H1 (cell line): Measurements from ENCODE around the gene ITPK1. TPM values are rescaled to one million over a fixed set of nuclear protein-coding genes. Genes with fewer than 3 reads are reported as not detected.

ENCODE experiments used
- CTCF ChIA-PET: fragments of 300-600 bp; sonication (Branson Sonifier 250); formaldehyde crosslinking; loops from one replicate; lab custom pipeline; 2021; ENCODE audit not compliant: partially characterized antibody; lab: Charles Lee
- POLR2A ChIA-PET: fragments of 300-600 bp; sonication (Branson Sonifier 250); formaldehyde crosslinking; loops from one replicate; lab custom pipeline; 2021; ENCODE audit warnings: inconsistent platforms; ENCODE audit not compliant: partially characterized antibody; lab: Charles Lee
- DNase-seq, 2 experiments: peaks; one replicate each; pipeline versions ENCODE4 v3.0.0 to v3.0.0-alpha.2; 2010 to 2022; ENCODE audit warnings: low spot score in 2 of 2, low read depth in 1 of 2, mixed read lengths in 1 of 2
- FAIRE-seq: peaks from 2 replicates; lab custom pipeline; 2011; peaks lifted over from hg19 to GRCh38; lab: Jason Lieb, UNC
- H2AFZ ChIP-seq: 2 replicates; pipeline ENCODE4 v1.8.1; 2012; ENCODE audit warnings: low read length, inconsistent platforms
- H2AK5ac ChIP-seq: 2 replicates; pipeline ENCODE4 v1.6.1; 2013; ENCODE audit warnings: low read depth, low read length
- H2BK120ac ChIP-seq: replicated peaks from 2 replicates; pipeline ENCODE3; 2013; ENCODE audit warnings: low read depth, low read length, inconsistent platforms
- H2BK12ac ChIP-seq: 2 replicates; pipeline ENCODE4 v1.6.1; 2013; ENCODE audit warnings: low read depth, low read length
- H2BK15ac ChIP-seq: 2 replicates; pipeline ENCODE4 v1.6.1; 2013; ENCODE audit warnings: low read length
- H2BK20ac ChIP-seq: 2 replicates; pipeline ENCODE4 v1.6.1; 2013; ENCODE audit warnings: low read length
- H2BK5ac ChIP-seq: 2 replicates; pipeline ENCODE4 v1.6.1; 2013; ENCODE audit warnings: low read depth, low read length
- H3K14ac ChIP-seq: 2 replicates; pipeline ENCODE4 v1.6.1; 2013; ENCODE audit warnings: inconsistent platforms; ENCODE audit not compliant: insufficient read length
- H3K18ac ChIP-seq: 2 replicates; pipeline ENCODE4 v1.6.1; 2013; ENCODE audit warnings: low read length; ENCODE audit errors: extremely low read depth
- H3K23ac ChIP-seq: 2 replicates; pipeline ENCODE4 v1.6.1; 2013; ENCODE audit warnings: inconsistent platforms; ENCODE audit not compliant: insufficient read length
- H3K23me2 ChIP-seq: 2 replicates; pipeline ENCODE4 v1.6.1; 2013; ENCODE audit warnings: low read depth, low read length
- H3K27ac ChIP-seq: 2 replicates; pipeline ENCODE4 v1.6.1; 2011; ENCODE audit warnings: low read depth, low read length, inconsistent platforms
- H3K27me3 ChIP-seq, 4 experiments: replicated peaks in 1 of 4; 1 replicate in 1 of 4; 2 replicates in 3 of 4; pipeline versions ENCODE4 v1.6.1 to v1.8.1; 2011 to 2013; ENCODE audit warnings: low read length in 3 of 4, mild to moderate bottlenecking in 3 of 4, inconsistent platforms in 2 of 4, mixed read lengths in 2 of 4, moderate library complexity in 1 of 4; ENCODE audit not compliant: control insufficient read depth in 3 of 4, insufficient read depth in 3 of 4; ENCODE audit errors: extremely low read depth in 1 of 4
- H3K36me3 ChIP-seq, 4 experiments: 2 replicates each; pipeline versions ENCODE4 v1.6.1 to v1.8.1; 2011 to 2013; ENCODE audit warnings: mild to moderate bottlenecking in 4 of 4, low read length in 3 of 4, moderate library complexity in 2 of 4, control low read depth in 1 of 4, inconsistent platforms in 1 of 4; ENCODE audit not compliant: insufficient read depth in 4 of 4, control insufficient read depth in 2 of 4
- H3K4ac ChIP-seq: replicated peaks from 2 replicates; pipeline ENCODE3; 2013; ENCODE audit warnings: low read length, low read depth, mixed read lengths, inconsistent platforms; ENCODE audit not compliant: insufficient read length
- H3K4me1 ChIP-seq, 4 experiments: replicated peaks in 1 of 4; 1 replicate in 1 of 4; 2 replicates in 3 of 4; pipeline versions ENCODE4 v1.6.1 to v1.8.1; 2011 to 2013; ENCODE audit warnings: low read length in 3 of 4, inconsistent platforms in 2 of 4, mixed read lengths in 1 of 4; ENCODE audit not compliant: insufficient read depth in 4 of 4, control insufficient read depth in 3 of 4
- H3K4me2 ChIP-seq, 2 experiments: 2 replicates each; pipeline versions ENCODE4 v1.6.1 to v1.8.1; 2011 to 2013; ENCODE audit warnings: low read depth in 2 of 2, low read length in 2 of 2, control low read depth in 1 of 2, inconsistent platforms in 1 of 2, mild to moderate bottlenecking in 1 of 2; ENCODE audit not compliant: insufficient read depth in 1 of 2
- H3K4me3 ChIP-seq, 4 experiments: fragments of 200-600, 300-600 bp in 1 of 4; sonication (generic), shearing (Covaris generic), sonication (Bioruptor Twin) in 1 of 4; 2 replicates each; pipeline versions ENCODE4 v1.5.1 to v1.8.1; 2011 to 2016; ENCODE audit warnings: low read length in 4 of 4, low read depth in 3 of 4, control low read depth in 2 of 4, inconsistent platforms in 2 of 4, mild to moderate bottlenecking in 2 of 4, mixed read lengths in 1 of 4, moderate library complexity in 1 of 4; ENCODE audit not compliant: insufficient read depth in 2 of 4; ENCODE audit errors: extremely low read depth in 1 of 4
- H3K56ac ChIP-seq: replicated peaks from 2 replicates; pipeline ENCODE3; 2013; ENCODE audit warnings: low read depth, mild to moderate bottlenecking, mixed read lengths, low read length, inconsistent platforms; ENCODE audit not compliant: insufficient read length
- H3K79me1 ChIP-seq: 2 replicates; pipeline ENCODE4 v1.6.1; 2013; ENCODE audit warnings: low read depth, low read length, control low read depth
- H3K79me2 ChIP-seq, 2 experiments: 2 replicates each; pipeline versions ENCODE4 v1.6.1 to v1.8.1; 2012 to 2013; ENCODE audit warnings: low read length in 2 of 2, mild to moderate bottlenecking in 2 of 2, inconsistent platforms in 1 of 2; ENCODE audit not compliant: insufficient read depth in 2 of 2, control insufficient read depth in 1 of 2
- H3K9ac ChIP-seq, 4 experiments: replicated peaks in 1 of 4; 1 replicate in 1 of 4; 2 replicates in 3 of 4; pipeline versions ENCODE4 v1.6.1 to v1.8.1; 2011 to 2013; ENCODE audit warnings: low read depth in 3 of 4, low read length in 3 of 4, control low read depth in 2 of 4, mild to moderate bottlenecking in 2 of 4, moderate library complexity in 2 of 4, inconsistent platforms in 1 of 4; ENCODE audit errors: extremely low read depth in 1 of 4
- H3K9me3 ChIP-seq, 2 experiments: 2 replicates each; pipeline versions ENCODE4 v1.6.1 to v1.8.1; 2012 to 2013; ENCODE audit warnings: mild to moderate bottlenecking in 2 of 2, moderate library complexity in 2 of 2, control low read depth in 1 of 2, inconsistent platforms in 1 of 2, low read depth in 1 of 2, low read length in 1 of 2, mixed read lengths in 1 of 2; ENCODE audit not compliant: insufficient read depth in 2 of 2
- H4K20me1 ChIP-seq, 2 experiments: replicated peaks in 1 of 2; 2 replicates each; pipeline versions ENCODE3 to v1.8.1; 2011 to 2013; ENCODE audit warnings: inconsistent platforms in 2 of 2, low read length in 2 of 2, mild to moderate bottlenecking in 1 of 2; ENCODE audit not compliant: insufficient read depth in 2 of 2, control insufficient read depth in 1 of 2
- H4K5ac ChIP-seq: 2 replicates; pipeline ENCODE4 v1.6.1; 2013; ENCODE audit warnings: low read length, low read depth, mixed read lengths, inconsistent platforms; ENCODE audit not compliant: insufficient read length
- H4K8ac ChIP-seq: 2 replicates; pipeline ENCODE4 v1.8.0; 2013; ENCODE audit warnings: mild to moderate bottlenecking, moderate library complexity, low read length, inconsistent platforms; ENCODE audit not compliant: insufficient read depth; ENCODE audit errors: extremely low read depth
- H4K91ac ChIP-seq: replicated peaks from 2 replicates; pipeline ENCODE3; 2013; ENCODE audit warnings: low read length, mixed read lengths, inconsistent platforms; ENCODE audit not compliant: insufficient read length
- BACH1 ChIP-seq: IDR thresholded peaks from 2 replicates; pipeline ENCODE4 v1.6.1; 2012; ENCODE audit warnings: low read length, improper control_type of control experiment
- BCL11A ChIP-seq, 2 experiments: IDR thresholded peaks; one replicate each; pipeline ENCODE4 v1.6.1; 2011; ENCODE audit warnings: low read depth in 2 of 2, low read length in 2 of 2, mild to moderate bottlenecking in 2 of 2
- CBX5 ChIP-seq: fragments of 300-800, 300-1000 bp; sonication (generic); IDR thresholded peaks from 2 replicates; pipeline ENCODE4 v1.7.1; 2016; ENCODE audit warnings: antibody characterized with exemption, low read length, low read depth
- CBX8 ChIP-seq: fragments of 300-800, 300-1000 bp; sonication (generic); IDR thresholded peaks from 2 replicates; pipeline ENCODE4 v1.7.1; 2016; ENCODE audit warnings: low read depth, low read length, borderline replicate concordance
- CHD1 ChIP-seq: IDR thresholded peaks from 2 replicates; pipeline ENCODE4 v1.6.1; 2012; ENCODE audit warnings: low read depth, low read length, improper control_type of control experiment
- EZH2 ChIP-seq: fragments of 200-600 bp; sonication (generic); IDR thresholded peaks from 2 replicates; pipeline ENCODE4 v1.7.1; 2012; ENCODE audit warnings: low read depth, mild to moderate bottlenecking, moderate library complexity, low read length, inconsistent platforms; ENCODE audit not compliant: severe bottlenecking
- KDM1A ChIP-seq: fragments of 200-600, 300-600 bp; sonication (generic); IDR thresholded peaks from 2 replicates; pipeline ENCODE4 v1.7.1; 2016; ENCODE audit warnings: mild to moderate bottlenecking, low read length, borderline replicate concordance
- MAFK ChIP-seq: IDR thresholded peaks from 2 replicates; pipeline ENCODE4 v1.6.1; 2012; ENCODE audit warnings: low read depth, mild to moderate bottlenecking, improper control_type of control experiment, low read length
- RNF2 ChIP-seq: fragments of 200-900, 300-1000 bp; sonication (generic); IDR thresholded peaks from 2 replicates; pipeline ENCODE4 v1.7.1; 2016; ENCODE audit warnings: borderline replicate concordance, low read depth, mild to moderate bottlenecking, antibody characterized with exemption, low read length; ENCODE audit not compliant: poor library complexity, severe bottlenecking; ENCODE audit errors: missing control alignments
- RXRA ChIP-seq: IDR thresholded peaks from 2 replicates; pipeline ENCODE4 v1.6.1; 2011; ENCODE audit warnings: low read depth, mild to moderate bottlenecking, low read length, moderate library complexity; ENCODE audit not compliant: insufficient read depth
- TAF1 ChIP-seq: IDR thresholded peaks from 2 replicates; pipeline ENCODE4 v1.6.1; 2011; ENCODE audit warnings: mild to moderate bottlenecking, low read depth, low read length
- WGBS, 2 experiments: shearing (Covaris generic) in 1 of 2; methylation state at CpG; one replicate each; pipeline versions ENCODE4 v1.1.6 to v1.1.7; 2013 to 2015; ENCODE audit warnings: low lambda C conversion rate in 2 of 2, mixed read lengths in 2 of 2, inconsistent platforms in 1 of 2, low coverage in 1 of 2, missing lambda C conversion rate in 1 of 2; ENCODE audit not compliant: insufficient replicate concordance in 2 of 2, insufficient coverage in 1 of 2, insufficient read length in 1 of 2; ENCODE audit errors: extremely low coverage in 1 of 2, missing lambda C conversion rate in 1 of 2; 5-methylcytosine and 5-hydroxymethylcytosine counted together
- polyA plus RNA-seq, 7 experiments: library from polyadenylated mRNA; depleted of rRNA in 3 of 7; stranded (reverse) in 5 of 7; unstranded in 2 of 7; fragments of >200 nt in 5 of 7; fragments of 200-250 nt in 2 of 7; gene quantifications; 1 replicate in 5 of 7; 2 replicates in 1 of 7; 4 replicates in 1 of 7; pipeline versions ENCODE4 v1.2.1 to v1.2.3, GENCODE V29; 2011 to 2013; ENCODE audit warnings: missing spikeins in 2 of 7, mixed read lengths in 2 of 7
- total RNA-seq: library from RNA; stranded (reverse); fragmentation: NEBNext Ultra II Directional; extraction: Animal tissue kit (Norgen Biotek cat#: 25700); gene quantifications from 2 replicates; pipeline ENCODE4 v1.2.1, GENCODE V29; 2021

ITPK1 gene
- total and polyA plus RNA-seq, 2 of the 8 experiments (the other 6 are each of a cell fraction or from before 2014, with no cell fraction given): 108 to 143 TPM

GRCh38 chr14:92897922-92898565 is 217.7 kb downstream of the ITPK1 start:
- Histone ChIP-seq H4K8ac (no peak overlapping the region), H2BK120ac (no peak overlapping the region), H3K9ac (no peak overlapping the region), H2BK12ac (peak overlapping the region; percentile 50; the same call in 1 of the 2 replicates), H3K4ac (no peak overlapping the region), H3K4me2 (no peak overlapping the region), H3K9me3 (no peaks in the 10 kb centered on the region), H4K20me1 (no peaks in the 10 kb centered on the region), H3K23ac (no peak overlapping the region), H3K79me2 (no peaks in the 10 kb centered on the region), H3K27ac (no peak overlapping the region), H2AFZ (no peak overlapping the region), H3K36me3 (no peaks in the 10 kb centered on the region), H2AK5ac (no peak overlapping the region), H2BK5ac (no peak overlapping the region), H2BK15ac (no peak overlapping the region), H4K5ac (no peak overlapping the region), H3K14ac (no peak overlapping the region), H3K79me1 (no peaks in the 10 kb centered on the region), H3K23me2 (no peaks in the 10 kb centered on the region), H3K56ac (no peak overlapping the region), H3K27me3 (peaks cover 0 to 9% (median 6%) of the 10 kb centered on the region in 4 experiments; a peak in 5 of 7 replicates), H3K4me1 (peaks cover 0 to 2% (median 0%) of the 10 kb centered on the region in 4 experiments; a peak in 2 of 7 replicates), H3K18ac (no peak overlapping the region; the same call in 1 of the 2 replicates), H4K91ac (no peak overlapping the region), H3K4me3 (no peak overlapping the region), H2BK20ac (no peak overlapping the region)
- TF ChIP-seq BCL11A (IDR thresholded peaks at IDR 0.05; ENCODE audit: low read depth in 2 of 2, low read length in 2 of 2): no peak
- no peak for TF ChIP-seq RNF2
- TF ChIP-seq CBX8: no peak
- TF ChIP-seq MAFK: no peak
- no peak for TF ChIP-seq CBX5
- TF ChIP-seq KDM1A: no peak
- TF ChIP-seq BACH1: no peak
- TF ChIP-seq RXRA: no peak
- TF ChIP-seq EZH2: no peak
- no peak for TF ChIP-seq CHD1
- TF ChIP-seq TAF1: no peak
- 92% methylated on average over 5 of the region's 5 CpGs; no CpG with 5 or more reads in 1 of the 2 experiments for WGBS, 2 experiments
- FAIRE-seq: no peak
- POLR2A ChIA-PET: interaction anchor here (0.7 kb wide), 1 partner anchor 285 kb away, joined by 3 read pairs; no protein-coding TSS in a partner anchor
- no peak for DNase-seq
- CTCF ChIA-PET: interaction anchor here (0.6 to 1.4 kb wide), 2 partner anchors 18 to 21 kb away, joined by 3 to 4 read pairs; no protein-coding TSS in a partner anchor
